SK-N-SH treated with all-trans-retinoic acid at 6 μM for 48 hours (cell line): Measurements from ENCODE around the gene MGMT.
A peak's percentile ranks its signal among the peaks of the same experiment; 100 is the strongest.

ENCODE experiments used
- ATAC-seq: fragments of 200-7000 bp; cut with Tn5 transposase; 3 replicates; pipeline ENCODE4 v1.9.1; 2020; ENCODE audit warnings: mild to moderate bottlenecking, moderate library complexity
- ARNTL ChIP-seq: fragments of 450-650 bp; formaldehyde crosslinking; IDR thresholded peaks from 2 replicates; pipeline ENCODE4 v1.5.0; 2020; ENCODE audit warnings: low read depth, mild to moderate bottlenecking, moderate library complexity, borderline replicate concordance
- BACH2 ChIP-seq: fragments of 250-450 bp; sonication (Bioruptor Pico); IDR thresholded peaks from 2 replicates; pipeline ENCODE4 v1.9.0; 2021; ENCODE audit warnings: mild to moderate bottlenecking, borderline replicate concordance
- CSDC2 ChIP-seq: fragments of 250-450 bp; sonication (Bioruptor Pico); IDR thresholded peaks from 2 replicates; pipeline ENCODE4 v1.5.0; 2020; ENCODE audit warnings: mild to moderate bottlenecking, moderate library complexity
- ESRRG ChIP-seq: fragments of 250-450 bp; sonication (Bioruptor Pico); IDR thresholded peaks from 2 replicates; pipeline ENCODE4 v1.6.1; 2021; ENCODE audit warnings: mild to moderate bottlenecking
- OSR1 ChIP-seq: fragments of 250-450 bp; sonication (Bioruptor Pico); IDR thresholded peaks from 2 replicates; pipeline ENCODE4 v1.8.0; 2022; ENCODE audit warnings: moderate library complexity, mild to moderate bottlenecking, inconsistent platforms
- PPARA ChIP-seq: fragments of 250-450 bp; sonication (Bioruptor Pico); IDR thresholded peaks from 2 replicates; pipeline ENCODE4 v1.5.0; 2020; ENCODE audit warnings: mild to moderate bottlenecking, borderline replicate concordance
- RARB ChIP-seq: fragments of 250-450 bp; sonication (Bioruptor Pico); IDR thresholded peaks from 2 replicates; pipeline ENCODE4 v1.8.0; 2021; ENCODE audit warnings: mild to moderate bottlenecking, moderate library complexity
- SNAI2 ChIP-seq: fragments of 250-450 bp; sonication (Bioruptor Pico); IDR thresholded peaks from 2 replicates; pipeline ENCODE4 v1.5.0; 2020; ENCODE audit warnings: mild to moderate bottlenecking, moderate library complexity
- TCF4 ChIP-seq: fragments of 250-450 bp; sonication (Bioruptor Pico); IDR thresholded peaks from 2 replicates; pipeline ENCODE4 v1.8.0; 2021; ENCODE audit warnings: mild to moderate bottlenecking, moderate library complexity, borderline replicate concordance
- ZC3H10 ChIP-seq: fragments of 250-450 bp; sonication (Bioruptor Pico); IDR thresholded peaks from 2 replicates; pipeline ENCODE4 v1.5.1; 2021; ENCODE audit warnings: mild to moderate bottlenecking, moderate library complexity
- ZFP3 ChIP-seq: fragments of 250-450 bp; sonication (Bioruptor Pico); IDR thresholded peaks from 2 replicates; pipeline ENCODE4 v1.5.0; 2020; ENCODE audit warnings: mild to moderate bottlenecking, moderate library complexity
- ZNF565 ChIP-seq: fragments of 450-650 bp; formaldehyde crosslinking; conservative IDR thresholded peaks from 2 replicates; pipeline ENCODE4 v1.5.0; 2020; ENCODE audit warnings: low read depth, mild to moderate bottlenecking, moderate library complexity
- ZNF70 ChIP-seq: fragments of 450-650 bp; formaldehyde crosslinking; IDR thresholded peaks from 2 replicates; pipeline ENCODE4 v1.5.0; 2020; ENCODE audit warnings: mild to moderate bottlenecking, moderate library complexity
- ZNF8 ChIP-seq: fragments of 450-650 bp; formaldehyde crosslinking; IDR thresholded peaks from 2 replicates; pipeline ENCODE4 v1.5.0; 2020; ENCODE audit warnings: mild to moderate bottlenecking, moderate library complexity
- TF ChIP-seq, protein P1 (sequence below): fragments of 250-450 bp; sonication (Bioruptor Pico); IDR thresholded peaks from 2 replicates; pipeline ENCODE4 v1.5.0; 2020; ENCODE audit warnings: mild to moderate bottlenecking, moderate library complexity
- TF ChIP-seq, protein P2 (sequence below): fragments of 250-450 bp; sonication (Bioruptor Pico); IDR thresholded peaks from 2 replicates; pipeline ENCODE4 v1.8.0; 2020; ENCODE audit warnings: mild to moderate bottlenecking, moderate library complexity, borderline replicate concordance
- TF ChIP-seq, protein P3 (sequence below): fragments of 250-450 bp; sonication (Bioruptor Pico); IDR thresholded peaks from 2 replicates; pipeline ENCODE4 v1.8.0; 2021; ENCODE audit warnings: low read depth, mild to moderate bottlenecking, moderate library complexity, borderline replicate concordance
- TF ChIP-seq, protein P4 (sequence below): fragments of 250-450 bp; sonication (Bioruptor Pico); IDR thresholded peaks from 2 replicates; pipeline ENCODE4 v1.5.1; 2021; ENCODE audit warnings: mild to moderate bottlenecking, moderate library complexity
- TF ChIP-seq, protein P5 (sequence below): fragments of 250-450 bp; sonication (Bioruptor Pico); IDR thresholded peaks from 2 replicates; pipeline ENCODE4 v1.5.1; 2020; ENCODE audit warnings: low read depth, mild to moderate bottlenecking, moderate library complexity

MGMT gene

DNA sequence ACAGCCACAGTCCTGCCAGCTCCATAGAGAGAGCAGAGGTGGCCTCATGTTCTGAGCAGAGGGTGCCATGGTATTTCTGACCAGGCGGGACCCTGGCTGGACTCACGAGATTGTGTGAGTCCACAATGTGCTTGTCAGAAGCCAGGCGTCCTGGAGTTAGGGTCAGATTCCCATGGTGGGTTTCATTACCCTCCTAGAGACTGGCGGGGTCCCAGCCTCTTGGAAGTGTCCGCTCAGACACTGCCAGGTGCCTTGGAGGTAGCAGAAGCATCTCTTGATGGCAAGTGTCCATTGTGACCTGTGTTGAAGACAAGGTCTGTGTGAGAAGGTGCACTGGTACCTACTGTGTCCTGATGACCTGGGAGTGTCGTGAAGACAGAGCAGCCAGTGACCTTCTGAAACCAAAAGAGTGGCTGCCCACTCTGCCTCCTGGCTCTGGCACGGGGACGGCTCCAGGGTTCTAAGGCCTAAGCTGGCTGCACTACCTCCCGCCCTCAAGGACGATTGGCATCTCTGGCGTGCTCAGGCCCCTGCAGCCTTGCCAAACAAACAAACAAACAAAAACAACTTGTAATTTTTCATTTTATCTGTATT lies 56.8 kb downstream of the MGMT start (continued):
- TF ChIP-seq, protein P1, sequence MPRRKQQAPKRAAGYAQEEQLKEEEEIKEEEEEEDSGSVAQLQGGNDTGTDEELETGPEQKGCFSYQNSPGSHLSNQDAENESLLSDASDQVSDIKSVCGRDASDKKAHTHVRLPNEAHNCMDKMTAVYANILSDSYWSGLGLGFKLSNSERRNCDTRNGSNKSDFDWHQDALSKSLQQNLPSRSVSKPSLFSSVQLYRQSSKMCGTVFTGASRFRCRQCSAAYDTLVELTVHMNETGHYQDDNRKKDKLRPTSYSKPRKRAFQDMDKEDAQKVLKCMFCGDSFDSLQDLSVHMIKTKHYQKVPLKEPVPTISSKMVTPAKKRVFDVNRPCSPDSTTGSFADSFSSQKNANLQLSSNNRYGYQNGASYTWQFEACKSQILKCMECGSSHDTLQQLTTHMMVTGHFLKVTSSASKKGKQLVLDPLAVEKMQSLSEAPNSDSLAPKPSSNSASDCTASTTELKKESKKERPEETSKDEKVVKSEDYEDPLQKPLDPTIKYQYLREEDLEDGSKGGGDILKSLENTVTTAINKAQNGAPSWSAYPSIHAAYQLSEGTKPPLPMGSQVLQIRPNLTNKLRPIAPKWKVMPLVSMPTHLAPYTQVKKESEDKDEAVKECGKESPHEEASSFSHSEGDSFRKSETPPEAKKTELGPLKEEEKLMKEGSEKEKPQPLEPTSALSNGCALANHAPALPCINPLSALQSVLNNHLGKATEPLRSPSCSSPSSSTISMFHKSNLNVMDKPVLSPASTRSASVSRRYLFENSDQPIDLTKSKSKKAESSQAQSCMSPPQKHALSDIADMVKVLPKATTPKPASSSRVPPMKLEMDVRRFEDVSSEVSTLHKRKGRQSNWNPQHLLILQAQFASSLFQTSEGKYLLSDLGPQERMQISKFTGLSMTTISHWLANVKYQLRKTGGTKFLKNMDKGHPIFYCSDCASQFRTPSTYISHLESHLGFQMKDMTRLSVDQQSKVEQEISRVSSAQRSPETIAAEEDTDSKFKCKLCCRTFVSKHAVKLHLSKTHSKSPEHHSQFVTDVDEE (CRISPR knock-in tag) = no peak
- TF ChIP-seq OSR1 = no peak
- TF ChIP-seq, all 23 proteins: peak for 0

DNA sequence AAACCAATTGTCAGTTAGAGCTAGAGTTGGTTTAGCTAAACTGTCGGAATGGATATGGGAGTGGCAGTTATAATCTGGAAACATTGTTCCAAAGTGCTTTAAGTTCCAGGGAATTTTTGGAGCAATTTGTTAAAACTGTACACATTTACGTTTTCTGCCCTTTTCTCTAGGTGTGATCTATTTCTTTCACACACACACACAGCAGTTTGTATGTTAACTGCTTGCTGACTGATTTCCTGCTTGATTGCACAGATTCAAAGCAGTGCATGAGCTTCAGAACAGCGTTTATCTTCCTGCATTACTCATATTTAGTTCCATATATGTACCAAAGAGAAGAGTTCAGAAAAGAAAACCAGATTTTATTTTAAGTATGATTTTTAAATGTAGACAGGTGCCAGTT lies 57.9 kb downstream of the MGMT start:
- no peak for ATAC-seq

DNA sequence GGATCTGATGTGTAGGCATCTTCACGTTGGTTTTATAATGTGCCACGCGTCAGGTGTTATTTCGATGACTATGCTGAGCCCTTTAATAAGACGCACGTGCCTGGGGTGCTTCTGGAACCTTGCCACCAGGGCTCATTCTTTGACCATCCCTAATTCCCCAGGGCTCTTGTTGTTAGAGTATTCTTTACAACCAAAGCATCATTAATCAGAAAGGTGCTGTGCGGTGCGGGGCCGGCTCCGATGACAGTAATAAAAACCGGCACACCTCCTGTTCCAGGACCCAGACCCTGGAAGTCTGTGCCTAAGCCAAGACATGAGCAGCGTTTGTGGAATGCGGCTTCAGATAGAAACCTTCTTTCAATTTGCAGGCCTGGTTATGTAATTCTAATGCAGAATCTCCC lies 58.4 kb downstream of the MGMT start:
- peak; percentile 64 for ATAC-seq
- TF ChIP-seq ZNF565 (CRISPR knock-in tag) (no peak), ZNF70 (CRISPR knock-in tag) (no peak)
- TF ChIP-seq, protein P1 (CRISPR knock-in tag) = no peak

More for the DNA sequence above, 57.9 kb downstream of the MGMT start:
- TF ChIP-seq TCF4 (CRISPR knock-in tag) = no peak
- TF ChIP-seq ARNTL = no peak
- no peak for TF ChIP-seq SNAI2 (CRISPR knock-in tag)
- no peak for TF ChIP-seq CSDC2
- TF ChIP-seq BACH2 = no peak
- no peak for TF ChIP-seq RARB (CRISPR knock-in tag)
- no peak for TF ChIP-seq ESRRG (CRISPR knock-in tag)
- TF ChIP-seq, protein P2, sequence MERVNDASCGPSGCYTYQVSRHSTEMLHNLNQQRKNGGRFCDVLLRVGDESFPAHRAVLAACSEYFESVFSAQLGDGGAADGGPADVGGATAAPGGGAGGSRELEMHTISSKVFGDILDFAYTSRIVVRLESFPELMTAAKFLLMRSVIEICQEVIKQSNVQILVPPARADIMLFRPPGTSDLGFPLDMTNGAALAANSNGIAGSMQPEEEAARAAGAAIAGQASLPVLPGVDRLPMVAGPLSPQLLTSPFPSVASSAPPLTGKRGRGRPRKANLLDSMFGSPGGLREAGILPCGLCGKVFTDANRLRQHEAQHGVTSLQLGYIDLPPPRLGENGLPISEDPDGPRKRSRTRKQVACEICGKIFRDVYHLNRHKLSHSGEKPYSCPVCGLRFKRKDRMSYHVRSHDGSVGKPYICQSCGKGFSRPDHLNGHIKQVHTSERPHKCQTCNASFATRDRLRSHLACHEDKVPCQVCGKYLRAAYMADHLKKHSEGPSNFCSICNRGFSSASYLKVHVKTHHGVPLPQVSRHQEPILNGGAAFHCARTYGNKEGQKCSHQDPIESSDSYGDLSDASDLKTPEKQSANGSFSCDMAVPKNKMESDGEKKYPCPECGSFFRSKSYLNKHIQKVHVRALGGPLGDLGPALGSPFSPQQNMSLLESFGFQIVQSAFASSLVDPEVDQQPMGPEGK (CRISPR knock-in tag) = no peak
- TF ChIP-seq, protein P1 (CRISPR knock-in tag) = no peak
- no peak for TF ChIP-seq ZNF8 (CRISPR knock-in tag)
- no peak for TF ChIP-seq ZNF565 (CRISPR knock-in tag)
- TF ChIP-seq ZFP3 (CRISPR knock-in tag) = no peak
- TF ChIP-seq, protein P3, sequence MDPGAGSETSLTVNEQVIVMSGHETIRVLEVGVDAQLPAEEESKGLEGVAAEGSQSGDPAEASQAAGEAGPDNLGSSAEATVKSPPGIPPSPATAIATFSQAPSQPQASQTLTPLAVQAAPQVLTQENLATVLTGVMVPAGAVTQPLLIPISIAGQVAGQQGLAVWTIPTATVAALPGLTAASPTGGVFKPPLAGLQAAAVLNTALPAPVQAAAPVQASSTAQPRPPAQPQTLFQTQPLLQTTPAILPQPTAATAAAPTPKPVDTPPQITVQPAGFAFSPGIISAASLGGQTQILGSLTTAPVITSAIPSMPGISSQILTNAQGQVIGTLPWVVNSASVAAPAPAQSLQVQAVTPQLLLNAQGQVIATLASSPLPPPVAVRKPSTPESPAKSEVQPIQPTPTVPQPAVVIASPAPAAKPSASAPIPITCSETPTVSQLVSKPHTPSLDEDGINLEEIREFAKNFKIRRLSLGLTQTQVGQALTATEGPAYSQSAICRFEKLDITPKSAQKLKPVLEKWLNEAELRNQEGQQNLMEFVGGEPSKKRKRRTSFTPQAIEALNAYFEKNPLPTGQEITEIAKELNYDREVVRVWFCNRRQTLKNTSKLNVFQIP (CRISPR knock-in tag) = no peak
- TF ChIP-seq, protein P4, sequence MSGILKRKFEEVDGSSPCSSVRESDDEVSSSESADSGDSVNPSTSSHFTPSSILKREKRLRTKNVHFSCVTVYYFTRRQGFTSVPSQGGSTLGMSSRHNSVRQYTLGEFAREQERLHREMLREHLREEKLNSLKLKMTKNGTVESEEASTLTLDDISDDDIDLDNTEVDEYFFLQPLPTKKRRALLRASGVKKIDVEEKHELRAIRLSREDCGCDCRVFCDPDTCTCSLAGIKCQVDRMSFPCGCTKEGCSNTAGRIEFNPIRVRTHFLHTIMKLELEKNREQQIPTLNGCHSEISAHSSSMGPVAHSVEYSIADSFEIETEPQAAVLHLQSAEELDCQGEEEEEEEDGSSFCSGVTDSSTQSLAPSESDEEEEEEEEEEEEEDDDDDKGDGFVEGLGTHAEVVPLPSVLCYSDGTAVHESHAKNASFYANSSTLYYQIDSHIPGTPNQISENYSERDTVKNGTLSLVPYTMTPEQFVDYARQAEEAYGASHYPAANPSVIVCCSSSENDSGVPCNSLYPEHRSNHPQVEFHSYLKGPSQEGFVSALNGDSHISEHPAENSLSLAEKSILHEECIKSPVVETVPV (CRISPR knock-in tag) = no peak
- TF ChIP-seq, protein P5, sequence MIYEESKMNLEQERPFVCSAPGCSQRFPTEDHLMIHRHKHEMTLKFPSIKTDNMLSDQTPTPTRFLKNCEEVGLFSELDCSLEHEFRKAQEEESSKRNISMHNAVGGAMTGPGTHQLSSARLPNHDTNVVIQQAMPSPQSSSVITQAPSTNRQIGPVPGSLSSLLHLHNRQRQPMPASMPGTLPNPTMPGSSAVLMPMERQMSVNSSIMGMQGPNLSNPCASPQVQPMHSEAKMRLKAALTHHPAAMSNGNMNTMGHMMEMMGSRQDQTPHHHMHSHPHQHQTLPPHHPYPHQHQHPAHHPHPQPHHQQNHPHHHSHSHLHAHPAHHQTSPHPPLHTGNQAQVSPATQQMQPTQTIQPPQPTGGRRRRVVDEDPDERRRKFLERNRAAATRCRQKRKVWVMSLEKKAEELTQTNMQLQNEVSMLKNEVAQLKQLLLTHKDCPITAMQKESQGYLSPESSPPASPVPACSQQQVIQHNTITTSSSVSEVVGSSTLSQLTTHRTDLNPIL (CRISPR knock-in tag) = no peak
- no peak for TF ChIP-seq PPARA
- no peak for TF ChIP-seq ZC3H10
- no peak for TF ChIP-seq OSR1
